Measurements from ENCODE around the gene EPHA4. TPM values are rescaled to one million over a fixed set of nuclear protein-coding genes. Genes with fewer than 3 reads are reported as not detected.
A peak's percentile ranks its signal among the peaks of the same experiment; 100 is the strongest.

The EPHA4 gene
- total RNA-seq (100 to 1,000 TPM; 131 to 132 TPM), polyA plus RNA-seq (10 to 100 TPM; 20.9 to 29.0 TPM)

GRCh38 chr2:221572219-221572820 lies at the start of gene EPHA4:
Gene EPHA4, minus strand, starts transcription at chr2:221572304. Its CDS starts 56 bp downstream, at chr2:221572248.
- Histone ChIP-seq H3K4me1 (ENCODE audit: insufficient read depth, low read length) (peaks cover 45% of the 10 kb centered on the region), H3K36me3 (ENCODE audit: insufficient read depth, low read length) (no peaks in the 10 kb centered on the region), H3K9me3 (ENCODE audit: control insufficient read depth in 1 of 2, low read length in 2 of 2) (no peaks in the 10 kb centered on the region), H3K27me3 (ENCODE audit: insufficient read depth, low read length) (peaks cover 6% of the 10 kb centered on the region), H3K4me3 (ENCODE audit: low read length in 2 of 2) (peak within 1 kb of the TSS; percentile 88 to 90), H3K27ac (ENCODE audit: low read depth, low read length) (peak within 1 kb of the TSS; percentile 79)
- DNase-seq = peak; percentile 78 to 93 (median 90)
- Mint-ChIP-seq H3K4me3 (peak within 1 kb of the TSS; percentile 94 to 99 (median 96)), H3K4me1 (peaks cover 31 to 53% (median 44%) of the 10 kb centered on the region in 4 donors), H3K9me3 (no peaks in the 10 kb centered on the region), H3K36me3 (peaks cover 14 to 37% of the 10 kb centered on the region in 2 donors), H3K27ac (peak within 1 kb of the TSS; percentile 85 to 99 (median 95)), H3K27me3 (peaks cover 20 to 28% of the 10 kb centered on the region in 2 donors)
- intact Hi-C loops (cut with micrococcal nuclease) = loop anchor here (1.0 to 10.0 kb wide), 6 partner anchors 44 to 1975 kb away; partner anchors contain the start of gene STK11IP
- ChIA-PET POLR2A (ENCODE audit: partially characterized antibody) (interaction anchor here (0.7 to 5.9 kb wide), 10 partner anchors 14 to 117 kb away, joined by 3 to 160 read pairs (median 6); no protein-coding TSS in a partner anchor), CTCF (ENCODE audit: partially characterized antibody) (interaction anchor here (0.7 to 4.9 kb wide), 18 partner anchors 10 to 887 kb away, joined by 3 to 46 read pairs (median 6); no protein-coding TSS in a partner anchor)

- Mint-ChIP-seq H3K27me3 (peaks cover 3% of the 10 kb centered on the region in 2 donors), H3K9me3 (no peaks in the 10 kb centered on the region), H3K27ac (no peak overlapping the region), H3K4me3 (no peak overlapping the region), H3K4me1 (peaks cover 0 to 2% (median under 1%) of the 10 kb centered on the region in 4 donors), H3K36me3 (no peaks in the 10 kb centered on the region)
- H3K4me1 ChIP-seq (ENCODE audit: insufficient read depth, low read length) = no peaks in the 10 kb centered on the region
- H3K36me3 ChIP-seq (ENCODE audit: insufficient read depth, low read length) = no peaks in the 10 kb centered on the region
- DNase-seq = no peak
- CTCF ChIA-PET (ENCODE audit: partially characterized antibody) = interaction anchor here (0.6 kb wide), 1 partner anchor 172 kb away, joined by 4 read pairs; no protein-coding TSS in a partner anchor
- no peak overlapping the region for H3K27ac ChIP-seq (ENCODE audit: low read depth, low read length)
- POLR2A ChIA-PET (ENCODE audit: partially characterized antibody) = no interaction called here
- no peaks in the 10 kb centered on the region for H3K9me3 ChIP-seq (ENCODE audit: control insufficient read depth in 1 of 2, low read length in 2 of 2)
- H3K27me3 ChIP-seq (ENCODE audit: insufficient read depth, low read length) = no peaks in the 10 kb centered on the region
- intact Hi-C loops (cut with micrococcal nuclease) = no loop called here
- no peak overlapping the region for H3K4me3 ChIP-seq (ENCODE audit: low read length in 2 of 2)
Observed at GRCh38 chr2:221618007-221618406, 45.9 kb upstream of the EPHA4 start.

- Mint-ChIP-seq H3K27ac (no peak overlapping the region), H3K9me3 (no peaks in the 10 kb centered on the region), H3K36me3 (no peaks in the 10 kb centered on the region), H3K4me3 (no peak overlapping the region), H3K4me1 (peaks cover 0 to 4% (median under 1%) of the 10 kb centered on the region in 4 donors), H3K27me3 (peaks cover 5% of the 10 kb centered on the region in 2 donors)
- intact Hi-C loops (cut with micrococcal nuclease) = no loop called here
- no peak overlapping the region for H3K4me3 ChIP-seq (ENCODE audit: low read length in 2 of 2)
- DNase-seq = no peak
- H3K4me1 ChIP-seq (ENCODE audit: insufficient read depth, low read length) = no peaks in the 10 kb centered on the region
- ChIA-PET CTCF (ENCODE audit: partially characterized antibody) (no interaction called here), POLR2A (ENCODE audit: partially characterized antibody) (no interaction called here)
- no peaks in the 10 kb centered on the region for H3K9me3 ChIP-seq (ENCODE audit: control insufficient read depth in 1 of 2, low read length in 2 of 2)
- H3K27ac ChIP-seq (ENCODE audit: low read depth, low read length) = no peak overlapping the region
- H3K36me3 ChIP-seq (ENCODE audit: insufficient read depth, low read length) = no peaks in the 10 kb centered on the region
- no peaks in the 10 kb centered on the region for H3K27me3 ChIP-seq (ENCODE audit: insufficient read depth, low read length)
Observed at GRCh38 chr2:221616561-221616960, 44.5 kb upstream of the EPHA4 start.

- H3K36me3 ChIP-seq (ENCODE audit: insufficient read depth, low read length) = no peaks in the 10 kb centered on the region
- H3K27me3 ChIP-seq (ENCODE audit: insufficient read depth, low read length) = no peaks in the 10 kb centered on the region
- peaks cover 7 to 10% of the 10 kb centered on the region in 2 donors for H3K27me3 Mint-ChIP-seq
- H3K4me1 ChIP-seq (ENCODE audit: insufficient read depth, low read length) = no peaks in the 10 kb centered on the region
- no peak overlapping the region for H3K27ac ChIP-seq (ENCODE audit: low read depth, low read length)
- H3K9me3 ChIP-seq (ENCODE audit: control insufficient read depth in 1 of 2, low read length in 2 of 2) = no peaks in the 10 kb centered on the region
- ChIA-PET POLR2A (ENCODE audit: partially characterized antibody) (no interaction called here), CTCF (ENCODE audit: partially characterized antibody) (no interaction called here)
- H3K9me3 Mint-ChIP-seq = peaks cover 0 to 2% (median 0%) of the 10 kb centered on the region in 8 donors
- no peak overlapping the region for H3K4me3 ChIP-seq (ENCODE audit: low read length in 2 of 2)
- intact Hi-C loops (cut with micrococcal nuclease) = no loop called here
- H3K4me1 Mint-ChIP-seq = peaks cover 0 to 4% (median under 1%) of the 10 kb centered on the region in 4 donors
- H3K36me3 Mint-ChIP-seq = no peaks in the 10 kb centered on the region
- no peak overlapping the region for H3K27ac Mint-ChIP-seq
- no peak for DNase-seq
- no peak overlapping the region for H3K4me3 Mint-ChIP-seq
Observed at GRCh38 chr2:221614274-221614673, 42.2 kb upstream of the EPHA4 start.

- H3K27ac Mint-ChIP-seq = no peak overlapping the region
- Histone ChIP-seq H3K4me1 (ENCODE audit: insufficient read depth, low read length) (no peaks in the 10 kb centered on the region), H3K27me3 (ENCODE audit: insufficient read depth, low read length) (no peaks in the 10 kb centered on the region), H3K4me3 (ENCODE audit: low read length in 2 of 2) (no peak overlapping the region), H3K9me3 (ENCODE audit: control insufficient read depth in 1 of 2, low read length in 2 of 2) (no peaks in the 10 kb centered on the region), H3K27ac (ENCODE audit: low read depth, low read length) (no peak overlapping the region), H3K36me3 (ENCODE audit: insufficient read depth, low read length) (no peaks in the 10 kb centered on the region)
- peaks cover 0 to 2% (median 0%) of the 10 kb centered on the region in 8 donors for H3K9me3 Mint-ChIP-seq
- H3K27me3 Mint-ChIP-seq = peaks cover 8 to 10% of the 10 kb centered on the region in 2 donors
- intact Hi-C loops (cut with micrococcal nuclease) = no loop called here
- CTCF ChIA-PET (ENCODE audit: partially characterized antibody) = no interaction called here
- POLR2A ChIA-PET (ENCODE audit: partially characterized antibody) = no interaction called here
- no peaks in the 10 kb centered on the region for H3K36me3 Mint-ChIP-seq
- H3K4me1 Mint-ChIP-seq = peaks cover 0 to 4% (median under 1%) of the 10 kb centered on the region in 4 donors
- no peak for DNase-seq
- H3K4me3 Mint-ChIP-seq = no peak overlapping the region
Observed at GRCh38 chr2:221612800-221613199, 40.7 kb upstream of the EPHA4 start.

GRCh38 chr2:221612161-221612560 lies 40.1 kb upstream of the EPHA4 start:
- H3K9me3 Mint-ChIP-seq = peaks cover 0 to 2% (median 0%) of the 10 kb centered on the region in 8 donors

GRCh38 chr2:221610675-221611074 lies 38.6 kb upstream of the EPHA4 start:
- peaks cover 8 to 12% of the 10 kb centered on the region in 2 donors for H3K27me3 Mint-ChIP-seq
- ChIA-PET CTCF (ENCODE audit: partially characterized antibody) (no interaction called here), POLR2A (ENCODE audit: partially characterized antibody) (no interaction called here)
- Histone ChIP-seq H3K27ac (ENCODE audit: low read depth, low read length) (no peak overlapping the region), H3K36me3 (ENCODE audit: insufficient read depth, low read length) (no peaks in the 10 kb centered on the region), H3K9me3 (ENCODE audit: control insufficient read depth in 1 of 2, low read length in 2 of 2) (no peaks in the 10 kb centered on the region), H3K4me3 (ENCODE audit: low read length in 2 of 2) (no peak overlapping the region), H3K27me3 (ENCODE audit: insufficient read depth, low read length) (no peaks in the 10 kb centered on the region), H3K4me1 (ENCODE audit: insufficient read depth, low read length) (no peaks in the 10 kb centered on the region)
- H3K27ac Mint-ChIP-seq = no peak overlapping the region
- H3K36me3 Mint-ChIP-seq = no peaks in the 10 kb centered on the region
- no peak overlapping the region for H3K4me3 Mint-ChIP-seq
- DNase-seq = no peak
- H3K4me1 Mint-ChIP-seq = peaks cover 0 to 4% (median under 1%) of the 10 kb centered on the region in 4 donors
- intact Hi-C loops (cut with micrococcal nuclease) = no loop called here
- peaks cover 0 to 2% (median 0%) of the 10 kb centered on the region in 8 donors for H3K9me3 Mint-ChIP-seq

More at GRCh38 chr2:221612161-221612560, 40.1 kb upstream of the EPHA4 start:
- H3K36me3 Mint-ChIP-seq = no peaks in the 10 kb centered on the region
- H3K4me1 ChIP-seq (ENCODE audit: insufficient read depth, low read length) = no peaks in the 10 kb centered on the region
- H3K4me3 Mint-ChIP-seq = no peak overlapping the region
- CTCF ChIA-PET (ENCODE audit: partially characterized antibody) = no interaction called here
- H3K27me3 ChIP-seq (ENCODE audit: insufficient read depth, low read length) = no peaks in the 10 kb centered on the region
- H3K36me3 ChIP-seq (ENCODE audit: insufficient read depth, low read length) = no peaks in the 10 kb centered on the region
- no peak overlapping the region for H3K27ac Mint-ChIP-seq
- no peak overlapping the region for H3K4me3 ChIP-seq (ENCODE audit: low read length in 2 of 2)
- intact Hi-C loops (cut with micrococcal nuclease) = no loop called here
- no peak overlapping the region for H3K27ac ChIP-seq (ENCODE audit: low read depth, low read length)
- no peak for DNase-seq
- peaks cover 8 to 10% of the 10 kb centered on the region in 2 donors for H3K27me3 Mint-ChIP-seq
- H3K9me3 ChIP-seq (ENCODE audit: control insufficient read depth in 1 of 2, low read length in 2 of 2) = no peaks in the 10 kb centered on the region
- peaks cover 0 to 4% (median under 1%) of the 10 kb centered on the region in 4 donors for H3K4me1 Mint-ChIP-seq
- POLR2A ChIA-PET (ENCODE audit: partially characterized antibody) = no interaction called here
